ENCODE results near the gene SLC23A1. TPM values are rescaled to one million over a fixed set of nuclear protein-coding genes. Genes with fewer than 3 reads are reported as not detected.

The SLC23A1 gene
- total and polyA plus RNA-seq, 9 of the 15 experiments (the other 6 are each of a cell fraction or from before 2014, with no cell fraction given) = 0.03 to 0.20 (median 0.05) TPM; not detected in 5

DNA sequence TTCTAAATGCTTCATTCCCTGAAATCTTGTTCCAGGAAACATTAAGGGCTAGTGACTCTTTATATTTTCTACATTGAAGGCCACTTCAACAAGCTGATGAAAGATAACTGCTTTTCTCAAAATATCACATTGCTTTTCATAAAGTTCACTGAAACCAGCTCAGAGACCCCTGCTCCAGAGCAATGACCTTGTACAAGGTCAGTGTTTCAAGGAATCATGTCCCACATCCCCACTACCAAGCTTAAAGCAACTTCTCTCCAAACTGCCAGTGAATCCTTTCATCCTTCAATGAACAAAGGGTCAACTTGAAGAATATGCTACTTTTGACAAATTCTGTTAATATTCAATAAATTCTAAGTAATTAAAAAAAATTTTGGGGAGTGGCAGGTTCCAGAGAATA is 32.8 kb upstream of the SLC23A1 start (continued):
- TF ChIP-seq ZNF165 (CRISPR knock-in tag; IDR thresholded peaks at IDR 0.05; ENCODE audit: borderline replicate concordance) (no peak), ZNF561 (CRISPR knock-in tag; conservative IDR thresholded peaks at IDR 0.05) (no peak), YY1 (IDR thresholded peaks at IDR 0.05; ENCODE audit: borderline replicate concordance in 1 of 3, control insufficient read depth in 1 of 3, extremely low read depth in 1 of 3, insufficient read depth in 3 of 3, insufficient read length in 1 of 3, insufficient replicate concordance in 2 of 3, low read depth in 1 of 3, low read length in 2 of 3) (no peak), NFATC3 (IDR thresholded peaks at IDR 0.05) (0 out of 2 replicates have a peak, but pooled peaks have one; percentile 26), CBX5 (IDR thresholded peaks at IDR 0.05; ENCODE audit: borderline replicate concordance, low read depth) (no peak), ETS2 (tag; IDR thresholded peaks at IDR 0.05; ENCODE audit: borderline replicate concordance, poor library complexity, severe bottlenecking) (no peak), FOS (IDR thresholded peaks at IDR 0.05; ENCODE audit: extremely low read depth, insufficient read length) (no peak), CHD7 (IDR thresholded peaks at IDR 0.05; ENCODE audit: low read depth, low read length) (no peak), THRA (IDR thresholded peaks at IDR 0.05) (no peak), STAT5B (CRISPR knock-in tag; IDR thresholded peaks at IDR 0.05) (no peak), CBX8 (IDR thresholded peaks at IDR 0.05; ENCODE audit: borderline replicate concordance, extremely low read depth, low read depth, low read length, poor library complexity, severe bottlenecking) (no peak), CEBPG (CRISPR knock-in tag; IDR thresholded peaks at IDR 0.05) (no peak), CEBPG (tag; conservative IDR thresholded peaks at IDR 0.05 in 1 of 2, IDR thresholded peaks at IDR 0.05 in 1 of 2) (no peak), EP400 (IDR thresholded peaks at IDR 0.05) (no peak)
